Adrenal gland (tissue), 12 donors: ENCODE results near the gene IDH1. TPM values are rescaled to one million over a fixed set of nuclear protein-coding genes. Genes with fewer than 3 reads are reported as not detected.
"Not testable (repeated sequence)": the region's sequence is repeated elsewhere in the genome, so short reads cannot be mapped to it uniquely, and the experiment has no call there.

Source experiments
- DNase-seq, 7 donors: peaks; one replicate each; pipeline ENCODE4 v3.0.0-alpha.2; 2019 to 2020
- H3K27ac ChIP-seq, 5 donors: fragments of 200-600 bp; sonication (generic) in 4 of 5; 1 replicate in 3 of 5; 2 replicates in 2 of 5; pipeline versions ENCODE4 v1.5.1 to v1.8.0; 2016 to 2020; ENCODE audit warnings: mild to moderate bottlenecking in 1 of 5
- H3K27me3 ChIP-seq: fragments of 200-600 bp; 2 replicates; pipeline ENCODE4 v1.8.0; 2021
- H3K36me3 ChIP-seq, 2 donors: fragments of 200-600 bp; replicated peaks in 1 of 2; 1 replicate in 1 of 2; 2 replicates in 1 of 2; pipeline versions ENCODE4 v1.5.1 to v1.8.0; 2018 to 2022
- H3K4me1 ChIP-seq, 2 donors: fragments of 200-600 bp; replicated peaks in 1 of 2; 1 replicate in 1 of 2; 2 replicates in 1 of 2; pipeline versions ENCODE4 v1.5.1 to v1.8.0; 2018 to 2021
- H3K4me3 ChIP-seq, 4 donors: fragments of 200-600 bp; sonication (generic) in 3 of 4; one replicate each; pipeline ENCODE4 v1.5.1; 2016 to 2018
- H3K9me3 ChIP-seq, 3 donors: fragments of 200-600 bp; sonication (generic) in 1 of 3; replicated peaks in 1 of 3; 1 replicate in 2 of 3; 2 replicates in 1 of 3; pipeline versions ENCODE4 v1.5.1 to v1.8.0; 2016 to 2021
- POLR2A ChIP-seq, 2 donors: fragments of 450-650 bp; IDR thresholded peaks; one replicate each; pipeline ENCODE4 v1.6.1; 2017; ENCODE audit warnings: antibody characterized with exemption in 2 of 2, mild to moderate bottlenecking in 2 of 2, moderate library complexity in 1 of 2
- WGBS, 4 donors: extraction: QIAGEN DNeasy Blood & Tissue Kit in 2 of 4; methylation state at CpG; one replicate each; pipeline versions ENCODE4 v1.1.5 to v1.1.7; 2013 to 2017; 5-methylcytosine and 5-hydroxymethylcytosine counted together
- intact Hi-C, 2 donors: fragments of 100-400 bp; cut with DNase I; formaldehyde crosslinking; loops; one replicate each; pipeline versions ENCODE4 v1.14.1 to v1.15.0; 2022 to 2023
- polyA plus RNA-seq, 3 donors: library from polyadenylated mRNA; stranded (reverse); fragments of 200-250 nt in 2 of 3; fragments of 350-450 nt in 1 of 3; fragmentation: Illumina TruSeq in 1 of 3; extraction: RNeasy Lipid Tissue Mini Kit (QIAGEN cat#74804) in 1 of 3; gene quantifications; one replicate each; pipeline ENCODE4 v1.2.3, GENCODE V29; 2013 to 2014
- total RNA-seq, 9 donors: library from RNA; depleted of rRNA in 4 of 9; stranded (reverse); fragments of >200 nt in 4 of 9; fragments of 120-200 nt in 1 of 9; fragmentation: NEBNext Ultra II Directional in 1 of 9; extraction: Animal tissue kit (Norgen Biotek cat#: 25700) in 1 of 9; gene quantifications; one replicate each; pipeline versions ENCODE4 v1.1.0 to v1.2.4, GENCODE V29; 2013 to 2023
- TF ChIP-seq, protein P1 (sequence below), 6 experiments: fragments of 450-650 bp in 4 of 6; fragments of 200-600 bp in 2 of 6; sonication (generic) in 1 of 6; IDR thresholded peaks; 1 replicate in 5 of 6; 2 replicates in 1 of 6; pipeline versions ENCODE4 v1.5.1 to v1.8.0; 2016 to 2021; ENCODE audit warnings: antibody characterized with exemption in 6 of 6, mild to moderate bottlenecking in 2 of 6, moderate library complexity in 1 of 6
- donor health status: healthy with polysubstance abuse.
- donor health status: Bipolar disorder and iron deficiency.
- donor health status: DM: yes; HTN: yes; CAD: no.
- donor health status: DM: no; HTN: no; CAD: no.
- donor health status: DM: no; HTN: no; CAD: no.
- donor health status: DM: yes; HTN: yes; CAD: no.

Gene IDH1
- total and polyA plus RNA-seq, 12 donors = 82.8 to 937 (median 488) TPM

GRCh38 chr2:208227581-208228232 is 27.2 kb downstream of the IDH1 start:
- TF ChIP-seq POLR2A (IDR thresholded peaks at IDR 0.05) = no peak
- intact Hi-C loops = no loop called here
- Histone ChIP-seq H3K27ac (no peak overlapping the region), H3K9me3 (no peaks in the 10 kb centered on the region), H3K27me3 (no peaks in the 10 kb centered on the region), H3K36me3 (no peaks in the 10 kb centered on the region), H3K4me1 (no peaks in the 10 kb centered on the region), H3K4me3 (no peak overlapping the region)
- 91 to 100% (median 95%) methylated on average over 6 to 33 of the region's 33 CpGs for WGBS, 4 donors
- DNase-seq = no peak

- H3K9me3 ChIP-seq = no peaks in the 10 kb centered on the region
- TF ChIP-seq POLR2A (IDR thresholded peaks at IDR 0.05) = no peak
- TF ChIP-seq, protein P1, sequence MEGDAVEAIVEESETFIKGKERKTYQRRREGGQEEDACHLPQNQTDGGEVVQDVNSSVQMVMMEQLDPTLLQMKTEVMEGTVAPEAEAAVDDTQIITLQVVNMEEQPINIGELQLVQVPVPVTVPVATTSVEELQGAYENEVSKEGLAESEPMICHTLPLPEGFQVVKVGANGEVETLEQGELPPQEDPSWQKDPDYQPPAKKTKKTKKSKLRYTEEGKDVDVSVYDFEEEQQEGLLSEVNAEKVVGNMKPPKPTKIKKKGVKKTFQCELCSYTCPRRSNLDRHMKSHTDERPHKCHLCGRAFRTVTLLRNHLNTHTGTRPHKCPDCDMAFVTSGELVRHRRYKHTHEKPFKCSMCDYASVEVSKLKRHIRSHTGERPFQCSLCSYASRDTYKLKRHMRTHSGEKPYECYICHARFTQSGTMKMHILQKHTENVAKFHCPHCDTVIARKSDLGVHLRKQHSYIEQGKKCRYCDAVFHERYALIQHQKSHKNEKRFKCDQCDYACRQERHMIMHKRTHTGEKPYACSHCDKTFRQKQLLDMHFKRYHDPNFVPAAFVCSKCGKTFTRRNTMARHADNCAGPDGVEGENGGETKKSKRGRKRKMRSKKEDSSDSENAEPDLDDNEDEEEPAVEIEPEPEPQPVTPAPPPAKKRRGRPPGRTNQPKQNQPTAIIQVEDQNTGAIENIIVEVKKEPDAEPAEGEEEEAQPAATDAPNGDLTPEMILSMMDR (IDR thresholded peaks at IDR 0.05) = no peak
- no peaks in the 10 kb centered on the region for H3K36me3 ChIP-seq
- H3K4me1 ChIP-seq = no peaks in the 10 kb centered on the region
- no peak overlapping the region for H3K27ac ChIP-seq
- WGBS, 4 donors = 93 to 100% (median 94%) methylated on average over 2 of the region's 2 CpGs
- intact Hi-C loops = no loop called here
- H3K27me3 ChIP-seq = no peaks in the 10 kb centered on the region
- no peak for DNase-seq
- H3K4me3 ChIP-seq = no peak overlapping the region
Measured at GRCh38 chr2:208224802-208225201, 30.1 kb downstream of the IDH1 start.

DNA sequence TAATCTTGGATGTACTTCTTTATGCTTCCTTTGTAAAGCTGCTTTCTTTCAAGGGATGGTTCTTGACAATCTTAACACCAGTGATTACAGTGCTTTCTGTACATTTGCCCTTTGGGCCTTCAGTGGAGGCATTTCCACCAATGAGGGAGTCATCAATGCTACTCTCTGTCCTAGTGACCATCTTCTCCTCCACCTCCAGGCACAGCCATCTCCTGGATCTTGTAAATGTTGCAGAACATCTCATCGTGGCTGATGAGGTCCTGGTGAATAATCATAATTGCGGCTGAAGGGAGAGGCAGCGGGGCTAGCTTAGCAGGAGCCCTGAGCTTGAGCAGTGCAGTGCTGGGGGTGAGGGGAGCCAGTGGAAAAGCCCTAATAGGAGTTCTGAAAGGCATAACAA is 32.5 kb downstream of the IDH1 start:
- intact Hi-C loops = no loop called here
- no peak for DNase-seq
- Histone ChIP-seq H3K4me3 (no peak overlapping the region), H3K4me1 (no peaks in the 10 kb centered on the region), H3K9me3 (no peaks in the 10 kb centered on the region), H3K36me3 (no peaks in the 10 kb centered on the region), H3K27ac (no peak overlapping the region), H3K27me3 (no peaks in the 10 kb centered on the region)
- TF ChIP-seq POLR2A (IDR thresholded peaks at IDR 0.05) = no peak
- TF ChIP-seq, protein P1 (IDR thresholded peaks at IDR 0.05) = no peak
- WGBS, 4 donors = 88 to 95% (median 91%) methylated on average over 3 of the region's 3 CpGs

- H3K36me3 ChIP-seq, DNase-seq, H3K9me3 ChIP-seq, H3K27ac ChIP-seq, H3K27me3 ChIP-seq, H3K4me3 ChIP-seq, H3K4me1 ChIP-seq, intact Hi-C loops: not testable (repeated sequence)
- WGBS, 4 donors = 82 to 99% (median 86%) methylated on average over 2 to 3 of the region's 3 CpGs
Measured at GRCh38 chr2:208221873-208222272, 33.0 kb downstream of the IDH1 start.

- DNase-seq = no peak
- H3K9me3 ChIP-seq = no peaks in the 10 kb centered on the region
- WGBS, 4 donors = 87 to 94% (median 92%) methylated on average over 9 of the region's 9 CpGs
- TF ChIP-seq POLR2A (IDR thresholded peaks at IDR 0.05) = no peak
- TF ChIP-seq, protein P1 (IDR thresholded peaks at IDR 0.05) = no peak
- H3K36me3 ChIP-seq = no peaks in the 10 kb centered on the region
- no peaks in the 10 kb centered on the region for H3K4me1 ChIP-seq
- H3K27ac ChIP-seq = no peak overlapping the region
- intact Hi-C loops = no loop called here
- no peak overlapping the region for H3K4me3 ChIP-seq
- no peaks in the 10 kb centered on the region for H3K27me3 ChIP-seq
Measured at GRCh38 chr2:208210688-208211451, 44.0 kb downstream of the IDH1 start.
